Measurements from ENCODE around the gene PRLR. TPM values are rescaled to one million over a fixed set of nuclear protein-coding genes. Genes with fewer than 3 reads are reported as not detected.
"Not testable (repeated sequence)": the region's sequence is repeated elsewhere in the genome, so short reads cannot be mapped to it uniquely, and the experiment has no call there.

PRLR gene
- total RNA-seq, 2 experiments from 2014 or later = 0.03 TPM; not detected in 1

GRCh38 chr5:35038891-35039290 lies 191.4 kb downstream of the PRLR start:
- Mint-ChIP-seq H3K27me3 (peaks cover 59% of the 10 kb centered on the region), H3K27ac (no peak overlapping the region), H3K4me1 (ENCODE audit: low read depth) (no peaks in the 10 kb centered on the region), H3K4me3 (no peak overlapping the region), H3K9me3 (no peaks in the 10 kb centered on the region), H3K36me3 (ENCODE audit: low read depth) (no peaks in the 10 kb centered on the region)
- ChIA-PET CTCF (no interaction called here), POLR2A (no interaction called here)
- no peak for TF ChIP-seq CTCF (IDR thresholded peaks at IDR 0.05)
- no peaks in the 10 kb centered on the region for H3K36me3 ChIP-seq (ENCODE audit: insufficient read depth, low read length)
- peaks cover 4 to 8% of the 10 kb centered on the region in 2 experiments for H3K27me3 ChIP-seq (ENCODE audit: control insufficient read depth in 1 of 2, insufficient read depth in 2 of 2, low read length in 2 of 2)
- no peak for DNase-seq
- H3K4me3 ChIP-seq (ENCODE audit: low read length) = no peak overlapping the region
- no peak for ATAC-seq (ENCODE audit: poor library complexity)
- no peaks in the 10 kb centered on the region for H3K9me3 ChIP-seq (ENCODE audit: control insufficient read depth in 1 of 2, insufficient read depth in 1 of 2, low read length in 2 of 2)
- intact Hi-C loops (cut with DNase I, micrococcal nuclease) = no loop called here
- H3K27ac ChIP-seq (ENCODE audit: low read depth in 1 of 2, low read length in 2 of 2) = no peak overlapping the region
- H3K4me1 ChIP-seq (ENCODE audit: insufficient read depth, low read length) = no peaks in the 10 kb centered on the region

- Histone ChIP-seq H3K4me1 (ENCODE audit: insufficient read depth, low read length) (no peaks in the 10 kb centered on the region), H3K9me3 (ENCODE audit: control insufficient read depth in 1 of 2, insufficient read depth in 1 of 2, low read length in 2 of 2) (no peaks in the 10 kb centered on the region), H3K4me3 (ENCODE audit: low read length) (no peak overlapping the region), H3K27me3 (ENCODE audit: control insufficient read depth in 1 of 2, insufficient read depth in 2 of 2, low read length in 2 of 2) (peaks cover 4 to 8% of the 10 kb centered on the region in 2 experiments), H3K36me3 (ENCODE audit: insufficient read depth, low read length) (no peaks in the 10 kb centered on the region), H3K27ac (ENCODE audit: low read depth in 1 of 2, low read length in 2 of 2) (no peak overlapping the region)
- no peak for DNase-seq
- Mint-ChIP-seq H3K27me3 (peaks cover 66% of the 10 kb centered on the region), H3K27ac (no peak overlapping the region), H3K4me1 (ENCODE audit: low read depth) (no peaks in the 10 kb centered on the region), H3K4me3 (no peak overlapping the region), H3K36me3 (ENCODE audit: low read depth) (no peaks in the 10 kb centered on the region), H3K9me3 (no peaks in the 10 kb centered on the region)
- no peak for ATAC-seq (ENCODE audit: poor library complexity)
- TF ChIP-seq CTCF (IDR thresholded peaks at IDR 0.05) = no peak
- POLR2A ChIA-PET = no interaction called here
- intact Hi-C loops (cut with DNase I, micrococcal nuclease) = no loop called here
- CTCF ChIA-PET = no interaction called here
These were observed 193.8 kb downstream of the PRLR start for GRCh38 chr5:35036536-35036935.

GRCh38 chr5:35035929-35036328 lies 194.4 kb downstream of the PRLR start:
- H3K9me3 ChIP-seq (ENCODE audit: control insufficient read depth in 1 of 2, insufficient read depth in 1 of 2, low read length in 2 of 2); intact Hi-C loops (cut with DNase I, micrococcal nuclease); H3K4me3 Mint-ChIP-seq; CTCF ChIA-PET; H3K27me3 ChIP-seq (ENCODE audit: control insufficient read depth in 1 of 2, insufficient read depth in 2 of 2, low read length in 2 of 2); H3K4me1 ChIP-seq (ENCODE audit: insufficient read depth, low read length); H3K4me1 Mint-ChIP-seq (ENCODE audit: low read depth); H3K9me3 Mint-ChIP-seq; POLR2A ChIA-PET; H3K27ac ChIP-seq (ENCODE audit: low read depth in 1 of 2, low read length in 2 of 2); H3K36me3 ChIP-seq (ENCODE audit: insufficient read depth, low read length); H3K4me3 ChIP-seq (ENCODE audit: low read length); DNase-seq; H3K27ac Mint-ChIP-seq; H3K36me3 Mint-ChIP-seq (ENCODE audit: low read depth); ATAC-seq (ENCODE audit: poor library complexity): not testable (repeated sequence)
- H3K27me3 Mint-ChIP-seq = peaks cover 65% of the 10 kb centered on the region

GRCh38 chr5:35035271-35035670 lies 195.0 kb downstream of the PRLR start:
- Histone ChIP-seq H3K9me3 (ENCODE audit: control insufficient read depth in 1 of 2, insufficient read depth in 1 of 2, low read length in 2 of 2) (no peaks in the 10 kb centered on the region), H3K36me3 (ENCODE audit: insufficient read depth, low read length) (no peaks in the 10 kb centered on the region), H3K27me3 (ENCODE audit: control insufficient read depth in 1 of 2, insufficient read depth in 2 of 2, low read length in 2 of 2) (peaks cover 2 to 4% of the 10 kb centered on the region in 2 experiments), H3K27ac (ENCODE audit: low read depth in 1 of 2, low read length in 2 of 2) (no peak overlapping the region), H3K4me1 (ENCODE audit: insufficient read depth, low read length) (no peaks in the 10 kb centered on the region), H3K4me3 (ENCODE audit: low read length) (no peak overlapping the region)
- ATAC-seq (ENCODE audit: poor library complexity) (no peak), DNase-seq (no peak)
- TF ChIP-seq CTCF (IDR thresholded peaks at IDR 0.05) = no peak
- H3K4me1 Mint-ChIP-seq (ENCODE audit: low read depth) = no peaks in the 10 kb centered on the region
- H3K27me3 Mint-ChIP-seq = peaks cover 65% of the 10 kb centered on the region
- H3K27ac Mint-ChIP-seq = no peak overlapping the region
- H3K4me3 Mint-ChIP-seq = no peak overlapping the region
- intact Hi-C loops (cut with DNase I, micrococcal nuclease) = no loop called here
- CTCF ChIA-PET = no interaction called here
- H3K9me3 Mint-ChIP-seq = no peaks in the 10 kb centered on the region
- POLR2A ChIA-PET = no interaction called here
- H3K36me3 Mint-ChIP-seq (ENCODE audit: low read depth) = no peaks in the 10 kb centered on the region
